Measurements from ENCODE around the gene MSN.
"Not testable (repeated sequence)": the region's sequence is repeated elsewhere in the genome, so short reads cannot be mapped to it uniquely, and the experiment has no call there.

Gene MSN

GRCh38 chrX:65667503-65668376 lies at the start of gene MSN:
TSS of gene MSN (plus strand) at chrX:65667654. CDS start at chrX:65667842, 188 bp downstream.
- DNase-seq: peak in 41 of 42 donors; percentile 18 to 81 (median 58)
- intact Hi-C loops (cut with DNase I): no loop called here

- intact Hi-C loops (cut with DNase I); DNase-seq: not testable (repeated sequence)
These were observed 47.3 kb upstream of the MSN start for GRCh38 chrX:65620096-65620705.

GRCh38 chrX:65630771-65631170 lies 36.7 kb upstream of the MSN start:
- intact Hi-C loops (cut with DNase I): no loop called here
- no peak for DNase-seq

- intact Hi-C loops (cut with DNase I): no loop called here
- no peak for DNase-seq
These were observed 33.6 kb upstream of the MSN start for GRCh38 chrX:65633826-65634225.

- DNase-seq: no peak
- intact Hi-C loops (cut with DNase I): no loop called here
These were observed 32.7 kb upstream of the MSN start for GRCh38 chrX:65634732-65635131.

- intact Hi-C loops (cut with DNase I): no loop called here
- no peak for DNase-seq
These were observed 32.1 kb upstream of the MSN start for GRCh38 chrX:65635378-65635777.

- DNase-seq: no peak
- intact Hi-C loops (cut with DNase I): no loop called here
These were observed 31.6 kb upstream of the MSN start for GRCh38 chrX:65635822-65636221.

- DNase-seq; intact Hi-C loops (cut with DNase I): not testable (repeated sequence)
These were observed 31.2 kb upstream of the MSN start for GRCh38 chrX:65636261-65636660.

- intact Hi-C loops (cut with DNase I): no loop called here
- no peak for DNase-seq
These were observed 30.1 kb upstream of the MSN start for GRCh38 chrX:65637335-65637734.

- intact Hi-C loops (cut with DNase I): no loop called here
- peak in 1 of 42 donors; percentile 36 for DNase-seq
These were observed 24.5 kb upstream of the MSN start for GRCh38 chrX:65642914-65643491.

GRCh38 chrX:65643531-65644052 lies 23.9 kb upstream of the MSN start:
- intact Hi-C loops (cut with DNase I): no loop called here
- DNase-seq: no peak

- peak in 40 of 42 donors; percentile 26 to 84 (median 53) for DNase-seq
- intact Hi-C loops (cut with DNase I): no loop called here
These were observed 22.7 kb upstream of the MSN start for GRCh38 chrX:65644621-65645289.

GRCh38 chrX:65647801-65648200 lies 19.7 kb upstream of the MSN start:
- intact Hi-C loops (cut with DNase I): no loop called here
- DNase-seq: no peak

- DNase-seq: no peak
- intact Hi-C loops (cut with DNase I): no loop called here
These were observed 15.4 kb upstream of the MSN start for GRCh38 chrX:65652098-65652497.

GRCh38 chrX:65657009-65657441 lies 10.4 kb upstream of the MSN start:
- intact Hi-C loops (cut with DNase I); DNase-seq: not testable (repeated sequence)

- intact Hi-C loops (cut with DNase I): no loop called here
- DNase-seq: no peak
These were observed 9.8 kb upstream of the MSN start for GRCh38 chrX:65657659-65658058.

GRCh38 chrX:65658229-65658628 lies 9.2 kb upstream of the MSN start:
- intact Hi-C loops (cut with DNase I): no loop called here

GRCh38 chrX:65667157-65667502 lies 324 bp upstream of the MSN start:
- no peak for DNase-seq
- intact Hi-C loops (cut with DNase I): no loop called here

More at GRCh38 chrX:65658229-65658628, 9.2 kb upstream of the MSN start:
- no peak for DNase-seq
